Stimulated activated CD4-positive, alpha-beta T cell treated with anti-CD3 and anti-CD28 coated beads, Interleukin-2, amount 100 ng/mL, for 4 hours (primary cell): Measurements from ENCODE around the gene KCNJ10.

Experiments
- DNase-seq: peaks from one replicate; pipeline ENCODE4 v3.0.0-alpha.2; 2020; ENCODE audit warnings: low read depth

Gene KCNJ10

DNA sequence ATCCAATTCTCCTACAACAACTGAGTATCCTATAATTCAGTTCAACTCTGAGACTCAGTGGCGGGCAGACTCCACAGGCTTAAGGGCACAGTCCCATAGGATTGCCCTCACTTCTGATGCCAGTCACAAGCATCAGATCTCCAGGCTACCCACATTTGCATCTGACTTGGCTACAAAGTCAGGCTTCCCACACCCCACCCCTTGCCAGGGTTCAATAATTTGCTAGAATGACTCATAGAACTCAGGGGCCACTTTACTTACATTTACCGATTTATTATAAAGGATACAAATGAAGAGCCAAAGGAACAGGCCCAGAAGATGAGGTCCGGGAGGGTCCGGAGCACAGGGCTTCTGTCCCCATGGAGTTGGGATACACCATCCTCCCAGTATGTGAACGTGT lies 80.0 kb downstream of the KCNJ10 start:
- DNase-seq, result no peak

DNA sequence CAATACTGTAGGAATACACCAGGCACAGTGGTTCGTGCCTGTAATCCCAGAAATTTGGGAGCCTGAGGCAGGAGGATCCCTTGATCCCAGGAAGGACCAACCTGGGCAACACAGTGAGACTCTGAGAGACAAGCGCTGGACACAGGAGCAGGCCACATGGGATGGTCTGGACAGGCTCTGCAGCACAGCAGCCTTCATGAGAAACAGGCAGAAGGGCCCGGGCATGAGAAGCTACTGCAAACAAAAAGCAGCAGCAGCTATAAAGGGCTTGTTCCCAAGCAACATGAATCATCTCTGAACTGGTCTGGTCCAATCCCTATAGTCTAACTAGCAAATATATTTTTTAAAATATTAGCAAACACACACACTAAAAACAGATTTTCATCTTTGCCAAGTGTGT lies 80.4 kb downstream of the KCNJ10 start:
- no peak for DNase-seq

DNA sequence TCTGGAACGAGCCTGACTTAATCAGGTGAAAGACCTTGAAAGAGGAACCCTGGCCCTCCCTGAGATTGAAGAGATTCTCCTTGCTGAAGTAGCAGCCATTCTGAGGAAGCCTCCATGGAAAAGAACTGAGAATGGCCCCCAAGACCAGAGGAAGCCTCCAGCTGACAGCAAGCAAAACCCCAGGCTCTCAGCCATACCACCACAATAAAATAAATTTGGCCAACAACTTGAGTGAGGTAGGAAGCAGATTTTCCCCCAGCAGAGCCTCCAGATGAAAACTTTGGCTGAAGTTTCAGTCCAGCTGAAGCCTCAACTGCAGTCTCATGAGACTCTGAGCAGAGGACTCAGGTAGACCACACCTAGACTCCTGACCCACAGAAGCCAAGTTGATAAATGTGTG lies 82.0 kb downstream of the KCNJ10 start:
- no peak for DNase-seq

DNA sequence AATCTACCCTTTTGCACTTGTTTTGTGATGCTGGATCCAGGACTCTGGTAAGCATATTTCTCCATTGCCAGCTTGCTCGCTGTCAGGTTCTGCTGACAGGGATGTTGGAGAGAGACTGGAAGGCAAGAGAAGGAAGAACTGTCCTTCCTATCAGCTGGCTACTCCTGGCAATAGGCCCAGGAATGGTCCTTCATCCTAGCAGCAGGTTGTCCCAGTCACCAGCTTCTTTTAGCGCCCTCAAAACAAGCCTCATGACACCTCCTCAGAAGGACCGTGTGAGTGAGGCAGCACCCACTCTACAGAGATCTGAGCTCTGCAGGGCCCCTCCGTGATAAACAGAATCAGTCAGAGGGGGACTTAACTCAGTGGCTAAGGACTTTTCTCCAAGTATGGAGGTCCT lies 82.8 kb downstream of the KCNJ10 start:
- DNase-seq, result no peak

GRCh38 chr1:159986531-159986930 lies 83.4 kb downstream of the KCNJ10 start:
- DNase-seq, result no peak

DNA sequence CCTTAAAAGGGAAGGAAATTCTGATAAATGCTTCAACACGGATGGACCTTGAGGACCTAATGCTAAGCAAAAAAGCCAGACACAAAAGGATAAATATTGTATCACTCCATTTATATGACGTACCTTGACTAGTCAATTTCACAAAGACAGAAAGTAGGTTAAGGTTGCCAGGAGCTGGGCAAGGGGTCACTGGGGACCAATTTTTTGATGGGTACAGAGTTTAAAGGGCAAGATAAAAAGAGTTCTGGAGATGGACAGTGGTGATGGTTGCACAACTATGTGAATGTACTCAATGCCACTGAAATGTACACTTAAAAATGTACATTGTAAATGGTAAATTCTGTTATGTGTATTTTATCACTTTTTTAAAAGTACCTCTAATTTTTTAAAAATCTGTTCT lies 83.9 kb downstream of the KCNJ10 start:
- DNase-seq, result no peak

DNA sequence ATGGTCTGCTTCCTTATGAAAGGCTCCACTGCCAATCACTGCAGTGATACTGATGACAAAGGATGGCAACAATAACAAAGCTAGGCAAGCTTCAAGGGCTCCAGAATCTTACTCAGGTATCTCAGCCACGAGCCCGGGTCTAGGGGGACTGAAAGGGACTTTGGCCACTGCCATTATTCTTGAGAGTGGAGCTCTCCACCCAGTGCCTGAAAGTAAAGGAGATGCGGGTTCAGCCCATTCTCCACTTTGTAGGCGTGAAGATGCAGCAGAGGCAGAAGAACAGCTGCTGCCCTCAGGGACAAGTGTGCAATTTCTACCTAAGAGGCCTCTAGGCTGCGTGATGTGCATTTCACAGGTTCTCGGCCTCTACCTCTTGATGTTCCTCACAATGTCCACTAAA lies 84.5 kb downstream of the KCNJ10 start:
- DNase-seq, result no peak

- DNase-seq, result no peak
These were observed 86.3 kb downstream of the KCNJ10 start for GRCh38 chr1:159983681-159984080.

- DNase-seq, result no peak
These were observed 87.7 kb downstream of the KCNJ10 start for GRCh38 chr1:159982280-159982679.

DNA sequence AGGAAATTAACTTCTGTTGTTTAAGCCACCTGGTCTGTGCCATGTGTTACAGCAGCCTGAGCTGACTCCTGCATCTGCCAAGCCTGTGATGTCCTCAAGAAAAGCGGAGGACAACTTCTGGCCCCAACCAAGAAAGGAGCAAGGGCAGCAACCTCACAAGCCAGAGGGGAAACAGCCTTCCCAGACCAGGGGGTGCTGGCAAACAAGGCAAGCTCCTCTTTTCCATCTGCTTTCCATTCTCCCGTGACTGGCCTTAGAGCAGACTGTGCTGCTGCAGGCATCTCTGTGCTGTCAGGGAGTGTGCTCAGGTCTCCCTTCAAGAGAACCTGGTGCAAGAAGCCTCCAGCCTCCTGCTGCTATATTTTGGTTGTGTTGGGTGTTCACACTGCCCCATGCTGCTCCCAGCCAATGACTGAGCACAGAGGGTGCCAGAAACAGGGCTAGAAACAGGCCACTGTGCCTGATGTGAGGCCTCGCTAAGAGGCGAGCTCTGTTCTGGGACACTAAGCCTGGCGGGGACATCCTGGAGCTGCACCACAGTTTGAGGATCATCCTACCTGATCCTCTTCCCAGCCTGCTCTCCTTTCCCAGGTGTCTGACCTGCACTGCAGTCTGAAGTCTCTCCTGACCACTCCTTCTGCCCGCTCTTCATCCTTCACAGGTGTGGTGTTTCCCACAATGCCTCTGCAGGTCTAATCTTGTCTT lies 88.5 kb downstream of the KCNJ10 start:
- no peak for DNase-seq

GRCh38 chr1:159980786-159981185 lies 89.2 kb downstream of the KCNJ10 start:
- DNase-seq, result no peak

GRCh38 chr1:159980076-159980475 lies 89.9 kb downstream of the KCNJ10 start:
- no peak for DNase-seq

DNA sequence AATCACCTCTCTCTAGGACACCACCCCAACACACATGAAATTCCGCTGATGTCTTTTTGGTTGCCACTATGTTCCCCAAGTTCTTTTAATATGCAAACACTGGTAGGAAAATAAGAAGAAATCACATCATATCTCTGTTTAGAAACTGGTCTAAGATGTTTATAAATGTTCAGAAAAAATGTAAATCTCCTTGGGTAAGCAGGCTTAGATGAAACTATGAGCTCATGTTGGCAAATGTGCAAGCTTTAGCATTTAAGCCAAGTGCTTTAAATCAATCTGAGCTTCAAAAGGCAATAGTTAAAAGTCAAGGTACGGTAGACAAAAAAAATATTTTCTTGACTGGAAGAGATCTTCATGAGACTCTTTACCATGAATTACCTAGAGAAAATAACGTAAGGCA lies 90.7 kb downstream of the KCNJ10 start:
- no peak for DNase-seq

GRCh38 chr1:159978107-159978398 lies 91.9 kb downstream of the KCNJ10 start:
- no peak for DNase-seq

- no peak for DNase-seq
These were observed 92.4 kb downstream of the KCNJ10 start for GRCh38 chr1:159977364-159978106.

DNA sequence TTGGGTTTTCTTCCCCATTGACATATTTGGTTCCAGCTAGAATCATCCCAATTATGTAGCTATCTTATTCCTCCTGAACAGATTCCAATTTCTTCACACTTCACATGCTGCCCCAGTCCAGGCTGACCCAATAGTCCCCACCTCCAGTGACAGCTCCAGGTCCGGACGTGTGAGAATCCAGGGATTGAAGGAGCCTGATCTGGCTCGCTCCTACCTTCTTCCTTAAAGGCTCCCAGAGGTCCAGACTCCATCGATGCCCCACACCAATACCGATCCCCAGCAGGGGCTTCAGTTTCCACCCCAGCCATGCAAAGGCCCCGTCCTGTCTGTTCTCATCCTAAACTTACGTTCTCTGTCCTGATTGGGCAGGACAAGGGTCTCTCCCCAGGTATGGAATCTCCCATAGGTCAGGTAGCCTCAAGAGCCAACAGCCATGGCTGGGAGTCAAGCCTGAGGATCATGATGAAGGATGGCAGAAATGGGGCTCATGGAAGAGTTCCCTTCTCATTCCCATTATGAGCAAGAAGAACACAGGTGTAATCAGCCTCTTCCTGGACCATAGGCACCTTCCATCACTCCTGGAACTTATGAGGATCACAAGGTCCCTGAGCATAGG lies 95.5 kb downstream of the KCNJ10 start:
- no peak for DNase-seq

GRCh38 chr1:159973350-159973940 lies 96.5 kb downstream of the KCNJ10 start:
- no peak for DNase-seq

DNA sequence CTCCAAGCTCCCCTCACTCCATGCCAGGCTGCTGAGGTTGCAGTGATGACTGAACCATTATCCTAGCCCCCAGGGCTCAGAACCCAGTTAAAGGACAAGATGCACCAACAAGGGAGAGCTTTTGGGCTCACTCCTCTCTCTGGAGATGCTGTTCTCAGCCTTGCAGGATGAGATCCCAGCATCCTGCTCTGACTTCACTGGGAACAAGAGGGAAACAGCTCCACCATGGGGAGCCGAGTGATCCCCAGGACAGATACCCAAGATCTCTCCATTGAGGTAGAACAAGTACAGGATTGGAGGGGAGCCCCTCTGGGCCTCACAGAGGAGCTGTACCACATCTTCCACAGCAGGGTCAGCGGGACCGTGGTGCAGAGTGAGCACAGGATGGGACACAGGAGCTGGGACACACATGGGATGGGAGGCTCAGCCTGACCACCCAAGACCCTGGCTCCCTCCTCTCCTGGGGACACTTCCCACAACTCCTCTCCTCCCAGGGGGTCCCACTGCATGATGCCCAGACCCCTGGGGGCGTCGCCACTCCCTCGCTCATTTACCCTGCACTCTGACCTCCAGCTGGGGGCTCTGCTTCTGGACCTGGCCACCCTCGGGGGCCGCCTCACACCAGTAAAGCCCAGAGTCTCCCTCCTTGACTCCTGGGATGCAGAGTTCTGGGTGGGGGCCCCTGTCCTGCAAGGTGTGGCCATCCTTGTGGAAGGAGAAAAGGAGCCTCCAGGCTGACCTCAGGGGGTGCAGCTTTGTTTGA lies 97.3 kb downstream of the KCNJ10 start:
- no peak for DNase-seq

DNA sequence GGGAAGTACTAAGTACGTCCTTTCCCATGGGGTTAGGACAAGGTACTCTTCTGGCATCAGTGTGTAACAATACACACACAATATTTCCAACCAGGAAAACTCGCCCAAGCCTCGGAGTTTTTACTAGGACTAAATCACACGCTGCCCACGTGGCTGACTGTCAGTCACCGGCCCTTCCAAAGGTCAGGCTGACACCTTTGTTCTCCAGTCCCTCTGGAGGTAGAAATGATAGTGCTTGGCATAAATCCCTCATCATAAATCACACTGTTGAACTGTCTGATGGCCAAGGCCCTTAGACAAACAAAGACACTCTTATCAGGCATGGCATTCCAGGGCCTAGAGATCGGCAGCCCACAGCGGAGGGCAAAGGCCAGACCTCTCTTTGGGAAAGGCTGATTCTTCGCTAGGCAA lies 99.0 kb downstream of the KCNJ10 start:
- no peak for DNase-seq

GRCh38 chr1:159968901-159969300 lies 101.1 kb downstream of the KCNJ10 start:
- DNase-seq, result no peak

GRCh38 chr1:159965263-159965662 lies 104.7 kb downstream of the KCNJ10 start:
- DNase-seq, result no peak

DNA sequence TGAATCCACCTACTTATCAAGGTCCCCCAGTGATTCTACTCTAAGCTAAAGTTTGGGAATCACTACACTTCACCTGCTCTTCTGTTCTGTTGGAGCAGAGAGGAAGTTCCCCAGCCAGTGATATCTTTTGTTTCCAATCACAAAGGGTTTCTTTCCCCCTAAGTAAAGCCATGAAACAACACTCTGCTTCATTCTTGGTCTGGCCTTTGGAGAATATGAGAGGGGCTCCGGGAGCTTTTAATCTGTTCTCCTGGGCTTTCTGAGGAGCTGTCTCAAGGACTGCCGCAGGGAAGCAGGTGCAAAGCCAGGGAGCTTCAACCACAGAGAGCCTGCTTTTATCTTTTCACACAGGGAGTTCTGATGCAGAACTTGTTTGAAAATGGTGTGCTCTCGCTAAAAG lies 105.8 kb downstream of the KCNJ10 start:
- DNase-seq, result no peak
